Stomach smooth muscle (tissue), 2 donors: ENCODE data around the gene BRD2.

Experiments used
- H3K27ac ChIP-seq: one replicate; pipeline ENCODE4 v1.7.0; 2013; ENCODE audit warnings: mild to moderate bottlenecking, low read length, inconsistent platforms
- H3K27me3 ChIP-seq, 2 donors: one replicate each; pipeline ENCODE4 v1.7.0; 2013; ENCODE audit warnings: low read length in 2 of 2; ENCODE audit not compliant: insufficient read depth in 2 of 2, control insufficient read depth in 1 of 2
- H3K36me3 ChIP-seq, 2 donors: one replicate each; pipeline ENCODE4 v1.7.0; 2013; ENCODE audit warnings: low read length in 2 of 2; ENCODE audit not compliant: control insufficient read depth in 2 of 2, insufficient read depth in 2 of 2
- H3K4me1 ChIP-seq: one replicate; pipeline ENCODE4 v1.7.0; 2013; ENCODE audit warnings: low read length; ENCODE audit not compliant: control insufficient read depth, insufficient read depth
- H3K4me3 ChIP-seq, 2 donors: one replicate each; pipeline ENCODE4 v1.7.0; 2013; ENCODE audit warnings: low read length in 2 of 2
- H3K9ac ChIP-seq, 2 donors: one replicate each; pipeline ENCODE4 v1.7.0; 2013; ENCODE audit warnings: low read length in 2 of 2, mild to moderate bottlenecking in 1 of 2
- H3K9me3 ChIP-seq, 2 donors: one replicate each; pipeline ENCODE4 v1.7.0; 2013; ENCODE audit warnings: low read length in 2 of 2; ENCODE audit not compliant: control insufficient read depth in 2 of 2
- donor health status: healthy.
- donor health status: Pancreatic carcinoma.

BRD2 gene

GRCh38 chr6:33018904-33019303 lies 50.5 kb downstream of the BRD2 start:
- H3K4me3 ChIP-seq = peak overlapping the region; percentile 13 to 64
- H3K36me3 ChIP-seq = no peaks in the 10 kb centered on the region
- H3K9ac ChIP-seq = peak overlapping the region in 1 of 2 donors; percentile 47
- no peak overlapping the region for H3K27ac ChIP-seq
- H3K9me3 ChIP-seq = no peaks in the 10 kb centered on the region
- H3K27me3 ChIP-seq = peaks cover 0 to 7% of the 10 kb centered on the region in 2 donors
- H3K4me1 ChIP-seq = peaks cover 13% of the 10 kb centered on the region

- Histone ChIP-seq H3K36me3 (no peaks in the 10 kb centered on the region), H3K4me3 (peak overlapping the region; percentile 13 to 64), H3K27ac (peak overlapping the region; percentile 64), H3K4me1 (peaks cover 13% of the 10 kb centered on the region), H3K27me3 (peaks cover 0 to 2% of the 10 kb centered on the region in 2 donors), H3K9ac (no peak overlapping the region), H3K9me3 (no peaks in the 10 kb centered on the region)
Observed at GRCh38 chr6:33019372-33019771, 51.0 kb downstream of the BRD2 start.

GRCh38 chr6:33021917-33022316 lies 53.5 kb downstream of the BRD2 start:
- Histone ChIP-seq H3K27ac (no peak overlapping the region), H3K4me3 (no peak overlapping the region), H3K36me3 (no peaks in the 10 kb centered on the region), H3K4me1 (peaks cover 10% of the 10 kb centered on the region), H3K9ac (no peak overlapping the region), H3K9me3 (no peaks in the 10 kb centered on the region), H3K27me3 (no peaks in the 10 kb centered on the region)

- H3K27ac ChIP-seq = no peak overlapping the region
- peaks cover 7% of the 10 kb centered on the region for H3K4me1 ChIP-seq
- no peaks in the 10 kb centered on the region for H3K9me3 ChIP-seq
- no peak overlapping the region for H3K4me3 ChIP-seq
- H3K9ac ChIP-seq = no peak overlapping the region
- no peaks in the 10 kb centered on the region for H3K36me3 ChIP-seq
- no peaks in the 10 kb centered on the region for H3K27me3 ChIP-seq
Observed at GRCh38 chr6:33023536-33023935, 55.1 kb downstream of the BRD2 start.

GRCh38 chr6:33024521-33024920 lies 56.1 kb downstream of the BRD2 start:
- Histone ChIP-seq H3K36me3 (no peaks in the 10 kb centered on the region), H3K4me1 (peaks cover 2% of the 10 kb centered on the region), H3K27ac (no peak overlapping the region), H3K4me3 (no peak overlapping the region), H3K9me3 (no peaks in the 10 kb centered on the region), H3K9ac (no peak overlapping the region), H3K27me3 (no peaks in the 10 kb centered on the region)

- Histone ChIP-seq H3K36me3 (no peaks in the 10 kb centered on the region), H3K9ac (no peak overlapping the region), H3K4me1 (no peaks in the 10 kb centered on the region), H3K9me3 (no peaks in the 10 kb centered on the region), H3K4me3 (no peak overlapping the region), H3K27ac (no peak overlapping the region), H3K27me3 (no peaks in the 10 kb centered on the region)
Observed at GRCh38 chr6:33028220-33028849, 59.9 kb downstream of the BRD2 start.

- H3K9me3 ChIP-seq = no peaks in the 10 kb centered on the region
- no peak overlapping the region for H3K4me3 ChIP-seq
- H3K9ac ChIP-seq = no peak overlapping the region
- H3K4me1 ChIP-seq = no peaks in the 10 kb centered on the region
- no peaks in the 10 kb centered on the region for H3K27me3 ChIP-seq
- H3K36me3 ChIP-seq = no peaks in the 10 kb centered on the region
- peak overlapping the region; percentile 19 for H3K27ac ChIP-seq
Observed at GRCh38 chr6:33029328-33030184, 61.2 kb downstream of the BRD2 start.

GRCh38 chr6:33030245-33030644 lies 61.9 kb downstream of the BRD2 start:
- Histone ChIP-seq H3K27me3 (no peaks in the 10 kb centered on the region), H3K36me3 (no peaks in the 10 kb centered on the region), H3K9ac (no peak overlapping the region), H3K4me3 (no peak overlapping the region), H3K4me1 (no peaks in the 10 kb centered on the region), H3K27ac (peak overlapping the region; percentile 19), H3K9me3 (no peaks in the 10 kb centered on the region)
